ENCODE results near the gene FUT3. TPM values are rescaled to one million over a fixed set of nuclear protein-coding genes. Genes with fewer than 3 reads are reported as not detected.

Gene FUT3
- total and polyA plus RNA-seq, 9 of the 15 experiments (the other 6 are each of a cell fraction or from before 2014, with no cell fraction given) = 0.09 TPM; not detected in 8

- TF ChIP-seq SMARCC2 (IDR thresholded peaks at IDR 0.05; ENCODE audit: low read depth) = no peak
- TF ChIP-seq RFX7 (CRISPR knock-in tag; IDR thresholded peaks at IDR 0.05) = no peak
- TF ChIP-seq THRAP3 (IDR thresholded peaks at IDR 0.05; ENCODE audit: borderline replicate concordance) = no peak
- peak; percentile 89 for TF ChIP-seq E2F8 (IDR thresholded peaks at IDR 0.05; ENCODE audit: low read depth, partially characterized antibody)
- TF ChIP-seq, protein P1, sequence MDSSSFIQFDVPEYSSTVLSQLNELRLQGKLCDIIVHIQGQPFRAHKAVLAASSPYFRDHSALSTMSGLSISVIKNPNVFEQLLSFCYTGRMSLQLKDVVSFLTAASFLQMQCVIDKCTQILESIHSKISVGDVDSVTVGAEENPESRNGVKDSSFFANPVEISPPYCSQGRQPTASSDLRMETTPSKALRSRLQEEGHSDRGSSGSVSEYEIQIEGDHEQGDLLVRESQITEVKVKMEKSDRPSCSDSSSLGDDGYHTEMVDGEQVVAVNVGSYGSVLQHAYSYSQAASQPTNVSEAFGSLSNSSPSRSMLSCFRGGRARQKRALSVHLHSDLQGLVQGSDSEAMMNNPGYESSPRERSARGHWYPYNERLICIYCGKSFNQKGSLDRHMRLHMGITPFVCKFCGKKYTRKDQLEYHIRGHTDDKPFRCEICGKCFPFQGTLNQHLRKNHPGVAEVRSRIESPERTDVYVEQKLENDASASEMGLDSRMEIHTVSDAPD (CRISPR knock-in tag; IDR thresholded peaks at IDR 0.05) = no peak
- TF ChIP-seq POLR2AphosphoS5 (IDR thresholded peaks at IDR 0.05; ENCODE audit: control insufficient read depth, insufficient read depth, low read depth, low read length) = 0 out of 2 replicates have a peak, but pooled peaks have one; percentile 20
- no peak for TF ChIP-seq ZNF77 (CRISPR knock-in tag; IDR thresholded peaks at IDR 0.05)
- TF ChIP-seq ARHGAP35 (IDR thresholded peaks at IDR 0.05; ENCODE audit: partially characterized antibody) = no peak
- peak; percentile 17 for TF ChIP-seq E2F5 (CRISPR knock-in tag; IDR thresholded peaks at IDR 0.05)
- no peak for TF ChIP-seq SLC30A9 (CRISPR knock-in tag; IDR thresholded peaks at IDR 0.05)
- no peak for TF ChIP-seq PKNOX1 (IDR thresholded peaks at IDR 0.05)
- TF ChIP-seq PRPF4 (IDR thresholded peaks at IDR 0.05; ENCODE audit: insufficient read depth, low read depth, low read length, poor library complexity, severe bottlenecking) = no peak
- TF ChIP-seq TBP (optimal IDR thresholded peaks at IDR 0.05; ENCODE audit: low read depth, low read length) = peak; percentile 21
- TF ChIP-seq YBX1 (IDR thresholded peaks at IDR 0.05) = no peak
- no peak for TF ChIP-seq MIER1 (IDR thresholded peaks at IDR 0.05; ENCODE audit: low read depth)
- TF ChIP-seq ZNF384 (IDR thresholded peaks at IDR 0.05; ENCODE audit: low read depth, low read length) = peak; percentile 30; the same call in 1 of the 2 replicates
- no peak for TF ChIP-seq RFX5 (IDR thresholded peaks at IDR 0.05; ENCODE audit: low read depth, low read length)
- peak; percentile 85 for TF ChIP-seq ZNF12 (CRISPR knock-in tag; IDR thresholded peaks at IDR 0.05)
- peak in 2 of 3 experiments; percentile 67 to 73 for TF ChIP-seq YY1 (IDR thresholded peaks at IDR 0.05; ENCODE audit: borderline replicate concordance in 1 of 3, control insufficient read depth in 1 of 3, extremely low read depth in 1 of 3, insufficient read depth in 3 of 3, insufficient read length in 1 of 3, insufficient replicate concordance in 2 of 3, low read depth in 1 of 3, low read length in 2 of 3)
- TF ChIP-seq RUNX1 (IDR thresholded peaks at IDR 0.05; ENCODE audit: low read depth) = no peak
These were observed 47.3 kb downstream of the FUT3 start (continued) for GRCh38 chr19:5803752-5804515.

Data from K562 (cell line).